Neural cell (in vitro differentiated cells): Measurements from ENCODE around the gene TNS1. TPM values are rescaled to one million over a fixed set of nuclear protein-coding genes. Genes with fewer than 3 reads are reported as not detected.

Source experiments
- H2AFZ ChIP-seq: fragments of 200-600, 300-800 bp; sonication (generic), shearing (Covaris generic); 2 replicates; pipeline ENCODE4 v1.6.0; 2014; ENCODE audit warnings: low read depth, mild to moderate bottlenecking, antibody characterized with exemption, low read length, moderate library complexity
- H3F3A ChIP-seq: fragments of 200-600 bp; shearing (Covaris generic); 2 replicates; pipeline ENCODE4 v1.6.1; 2016; ENCODE audit warnings: mild to moderate bottlenecking, moderate library complexity, mixed read lengths, antibody characterized with exemption, low read length; ENCODE audit not compliant: insufficient read depth, poor library complexity, severe bottlenecking
- H3K27ac ChIP-seq: fragments of 200-600, 300-800 bp; sonication (generic), shearing (Covaris generic); 2 replicates; pipeline ENCODE4 v1.5.1; 2014; ENCODE audit warnings: mild to moderate bottlenecking, low read length, moderate library complexity
- H3K27me3 ChIP-seq: fragments of 300-800, 200-600 bp; sonication (generic), shearing (Covaris generic); 2 replicates; pipeline ENCODE4 v1.6.0; 2014; ENCODE audit warnings: mild to moderate bottlenecking, low read depth, low read length, moderate library complexity; ENCODE audit not compliant: insufficient read depth
- H3K36me3 ChIP-seq: fragments of 300-800, 200-600 bp; sonication (generic), shearing (Covaris generic); 2 replicates; pipeline ENCODE4 v1.5.1; 2014; ENCODE audit warnings: mild to moderate bottlenecking, antibody characterized with exemption, low read length, moderate library complexity; ENCODE audit not compliant: insufficient read depth
- H3K4me2 ChIP-seq: fragments of 300-800, 200-600 bp; sonication (generic), shearing (Covaris generic); 2 replicates; pipeline ENCODE4 v1.6.0; 2014; ENCODE audit warnings: mild to moderate bottlenecking, low read length
- H3K4me3 ChIP-seq: fragments of 300-800, 200-600 bp; sonication (generic), shearing (Covaris generic); 2 replicates; pipeline ENCODE4 v1.5.1; 2014; ENCODE audit warnings: mild to moderate bottlenecking, low read length, moderate library complexity
- H3K79me2 ChIP-seq: fragments of 200-600 bp; shearing (Covaris generic); replicated peaks from 2 replicates; pipeline ENCODE4 v1.6.0; 2014; ENCODE audit warnings: mild to moderate bottlenecking, low read length, moderate library complexity; ENCODE audit not compliant: insufficient read depth
- H3K9ac ChIP-seq: fragments of 300-800, 200-600 bp; sonication (generic), shearing (Covaris generic); 2 replicates; pipeline ENCODE4 v1.6.1; 2016; ENCODE audit warnings: mild to moderate bottlenecking, low read length, mixed read lengths
- H3K9me2 ChIP-seq: fragments of 200-600 bp; shearing (Covaris generic); 2 replicates; pipeline ENCODE4 v1.6.1; 2016; ENCODE audit warnings: mild to moderate bottlenecking, low read length, mixed read lengths; ENCODE audit not compliant: insufficient read depth
- H3K9me3 ChIP-seq: fragments of 200-600, 300-800 bp; sonication (generic), shearing (Covaris generic); 2 replicates; pipeline ENCODE4 v1.6.1; 2016; ENCODE audit warnings: mild to moderate bottlenecking, mixed run types, low read length, moderate library complexity, mixed read lengths
- H4K20me1 ChIP-seq: fragments of 200-600 bp; shearing (Covaris generic); 2 replicates; pipeline ENCODE4 v1.6.1; 2016; ENCODE audit warnings: mild to moderate bottlenecking, mixed run types; ENCODE audit not compliant: insufficient read depth
- CTCF ChIP-seq: fragments of 450-650 bp; IDR thresholded peaks from 2 replicates; pipeline ENCODE4 v1.5.1; 2014; ENCODE audit warnings: antibody characterized with exemption, mild to moderate bottlenecking, moderate library complexity; ENCODE audit not compliant: poor library complexity, severe bottlenecking
- EP300 ChIP-seq: fragments of 450-650 bp; conservative IDR thresholded peaks from 2 replicates; pipeline ENCODE4 v1.6.1; 2014; ENCODE audit warnings: antibody characterized with exemption, mild to moderate bottlenecking, moderate library complexity; ENCODE audit not compliant: poor library complexity, severe bottlenecking
- EZH2 ChIP-seq: fragments of 200-600, 300-800 bp; shearing (Covaris generic), sonication (generic); IDR thresholded peaks from 2 replicates; pipeline ENCODE4 v1.6.1; 2014; ENCODE audit warnings: antibody characterized with exemption, low read length, borderline replicate concordance, mild to moderate bottlenecking; ENCODE audit not compliant: insufficient read depth, poor library complexity, severe bottlenecking
- MXI1 ChIP-seq: fragments of 450-650 bp; conservative IDR thresholded peaks from 2 replicates; pipeline ENCODE4 v1.6.1; 2014; ENCODE audit warnings: antibody characterized with exemption, mild to moderate bottlenecking; ENCODE audit not compliant: poor library complexity, severe bottlenecking
- POLR2AphosphoS5 ChIP-seq: IDR thresholded peaks from 2 replicates; pipeline ENCODE4 v1.6.1; 2012
- RAD21 ChIP-seq: fragments of 450-650 bp; conservative IDR thresholded peaks from 2 replicates; pipeline ENCODE4 v1.6.1; 2014; ENCODE audit warnings: antibody characterized with exemption, mild to moderate bottlenecking, moderate library complexity
- REST ChIP-seq: IDR thresholded peaks from 2 replicates; pipeline ENCODE4 v1.6.1; 2012; ENCODE audit warnings: borderline replicate concordance
- SMC3 ChIP-seq: fragments of 450-650 bp; conservative IDR thresholded peaks from 2 replicates; pipeline ENCODE4 v1.6.1; 2014; ENCODE audit warnings: antibody characterized with exemption, mild to moderate bottlenecking, moderate library complexity; ENCODE audit not compliant: poor library complexity
- TAF1 ChIP-seq: IDR thresholded peaks from 2 replicates; pipeline ENCODE4 v1.6.1; 2012; ENCODE audit warnings: low read depth
- polyA plus RNA-seq: library from polyadenylated mRNA; depleted of rRNA; stranded (reverse); fragments of >200 nt; gene quantifications from 2 replicates; pipeline ENCODE4 v1.2.3, GENCODE V29; 2014

The TNS1 gene
- polyA plus RNA-seq, 1 donor from 2014 or later: 1.5 TPM

- H3K27ac ChIP-seq: no peak overlapping the region
These were observed 151.4 kb downstream of the TNS1 start for GRCh38 chr2:217851191-217852020.

More at GRCh38 chr2:217851191-217852020, 151.4 kb downstream of the TNS1 start:
- H3K4me3 ChIP-seq: no peak overlapping the region
- no peaks in the 10 kb centered on the region for H3F3A ChIP-seq
- no peak overlapping the region for H3K9ac ChIP-seq
- H3K9me3 ChIP-seq: no peaks in the 10 kb centered on the region
- no peaks in the 10 kb centered on the region for H3K27me3 ChIP-seq
- no peaks in the 10 kb centered on the region for H3K36me3 ChIP-seq
- no peak overlapping the region for H2AFZ ChIP-seq
- no peaks in the 10 kb centered on the region for H4K20me1 ChIP-seq
- H3K79me2 ChIP-seq: no peaks in the 10 kb centered on the region
- H3K9me2 ChIP-seq: no peaks in the 10 kb centered on the region
- TF ChIP-seq EZH2: no peak
- TF ChIP-seq EP300: no peak
- TF ChIP-seq TAF1: no peak
- no peak for TF ChIP-seq RAD21
- no peak for TF ChIP-seq POLR2AphosphoS5
- TF ChIP-seq MXI1: no peak
- no peak for TF ChIP-seq CTCF
- TF ChIP-seq REST: no peak
- no peak for TF ChIP-seq SMC3
- no peak overlapping the region for H3K4me2 ChIP-seq
